Panc1 (cell line): Measurements from ENCODE around the gene TSC2. TPM values are rescaled to one million over a fixed set of nuclear protein-coding genes. Genes with fewer than 3 reads are reported as not detected.

Source experiments
- ATAC-seq: fragments of 200-7000 bp; cut with Tn5 transposase; 2 replicates; pipeline ENCODE4 v1.9.1; 2020; ENCODE audit warnings: mild to moderate bottlenecking, moderate library complexity
- BruUV-seq: library from RNA; stranded (reverse); fragments of 400-500 nt; replicated peaks from 2 replicates; lab custom pipeline; 2021; lab: Mats Ljungman, UMichigan
- CTCF ChIA-PET: fragments of 300-600 bp; sonication (Branson Sonifier 250); formaldehyde crosslinking; loops from one replicate; lab custom pipeline; 2022; ENCODE audit warnings: antibody characterized with exemption; lab: Charles Lee
- POLR2A ChIA-PET: fragments of 300-600 bp; sonication (Branson Sonifier 250); formaldehyde crosslinking; loops from one replicate; lab custom pipeline; 2022; ENCODE audit warnings: antibody characterized with exemption; lab: Charles Lee
- DNase-seq: peaks from one replicate; pipeline ENCODE4 v3.0.0-alpha.2; 2010; ENCODE audit warnings: low read depth, low spot score
- H3K27ac ChIP-seq: 2 replicates; pipeline ENCODE4 v1.5.1; 2011; ENCODE audit warnings: mild to moderate bottlenecking, low read length, inconsistent platforms
- H3K27me3 ChIP-seq: fragments of 200-500 bp; sonication (Bioruptor generic); 2 replicates; pipeline ENCODE4 v1.6.0; 2014; ENCODE audit warnings: low read length, inconsistent platforms; ENCODE audit not compliant: control insufficient read depth, insufficient read depth
- H3K36me3 ChIP-seq: fragments of 200-500 bp; sonication (Bioruptor generic); 2 replicates; pipeline ENCODE4 v1.5.1; 2014; ENCODE audit warnings: inconsistent platforms, mild to moderate bottlenecking, low read length, moderate library complexity; ENCODE audit not compliant: control insufficient read depth, insufficient read depth
- H3K4me1 ChIP-seq: 2 replicates; pipeline ENCODE4 v1.5.1; 2011; ENCODE audit warnings: inconsistent platforms, mild to moderate bottlenecking, low read length, moderate library complexity; ENCODE audit not compliant: control insufficient read depth, insufficient read depth
- H3K4me3 ChIP-seq, 2 experiments: 2 replicates each; pipeline ENCODE4 v1.5.1; 2011 to 2012; ENCODE audit warnings: low read depth in 2 of 2, low read length in 2 of 2, mild to moderate bottlenecking in 2 of 2, inconsistent platforms in 1 of 2, moderate library complexity in 1 of 2
- H3K9me3 ChIP-seq: fragments of 200-500 bp; sonication (Bioruptor generic); 2 replicates; pipeline ENCODE4 v1.5.1; 2014; ENCODE audit warnings: low read depth, mild to moderate bottlenecking, inconsistent platforms, low read length, moderate library complexity; ENCODE audit not compliant: control insufficient read depth, insufficient read depth
- POLR2AphosphoS5 ChIP-seq: IDR thresholded peaks from 2 replicates; pipeline ENCODE4 v1.6.1; 2012; ENCODE audit warnings: mild to moderate bottlenecking, low read depth, low read length, moderate library complexity
- SIN3A ChIP-seq: IDR thresholded peaks from 2 replicates; pipeline ENCODE4 v1.6.1; 2012; ENCODE audit warnings: low read depth, mild to moderate bottlenecking, low read length, moderate library complexity, borderline replicate concordance; ENCODE audit not compliant: insufficient read depth
- TCF7L2 ChIP-seq: IDR thresholded peaks from 2 replicates; pipeline ENCODE4 v1.6.1; 2011; ENCODE audit warnings: mild to moderate bottlenecking, low read depth, low read length, inconsistent platforms
- in situ Hi-C: cut with HindIII; loops from 2 replicates; pipeline ENCODE4 v1.10.0; 2016; ENCODE audit warnings: low sequenced_read_pairs, low pct_unique_long_range_greater_than_20kb
- intact Hi-C: fragments of 100-400 bp; cut with micrococcal nuclease; formaldehyde crosslinking; loops from one replicate; pipeline ENCODE4 v1.10.0; 2022; ENCODE audit not compliant: unreplicated experiment
- total RNA-seq: library from RNA; stranded (reverse); gene quantifications from one replicate; pipeline ENCODE4 v1.2.1, GENCODE V29; 2021; ENCODE audit not compliant: unreplicated experiment
- TF ChIP-seq, protein P1 (sequence below), 2 experiments: IDR thresholded peaks; 2 replicates each; pipeline ENCODE4 v1.6.1; 2011 to 2012; ENCODE audit warnings: low read depth in 2 of 2, control low read depth in 1 of 2, low read length in 1 of 2, mild to moderate bottlenecking in 1 of 2, moderate library complexity in 1 of 2; ENCODE audit not compliant: insufficient read depth in 1 of 2
- TF ChIP-seq, protein P2 (sequence below): fragments of 450-650 bp; IDR thresholded peaks from 2 replicates; pipeline ENCODE4 v1.5.1; 2017; ENCODE audit warnings: mild to moderate bottlenecking

The TSC2 gene
- total RNA-seq, 1 experiment from 2014 or later: 115 TPM

DNA sequence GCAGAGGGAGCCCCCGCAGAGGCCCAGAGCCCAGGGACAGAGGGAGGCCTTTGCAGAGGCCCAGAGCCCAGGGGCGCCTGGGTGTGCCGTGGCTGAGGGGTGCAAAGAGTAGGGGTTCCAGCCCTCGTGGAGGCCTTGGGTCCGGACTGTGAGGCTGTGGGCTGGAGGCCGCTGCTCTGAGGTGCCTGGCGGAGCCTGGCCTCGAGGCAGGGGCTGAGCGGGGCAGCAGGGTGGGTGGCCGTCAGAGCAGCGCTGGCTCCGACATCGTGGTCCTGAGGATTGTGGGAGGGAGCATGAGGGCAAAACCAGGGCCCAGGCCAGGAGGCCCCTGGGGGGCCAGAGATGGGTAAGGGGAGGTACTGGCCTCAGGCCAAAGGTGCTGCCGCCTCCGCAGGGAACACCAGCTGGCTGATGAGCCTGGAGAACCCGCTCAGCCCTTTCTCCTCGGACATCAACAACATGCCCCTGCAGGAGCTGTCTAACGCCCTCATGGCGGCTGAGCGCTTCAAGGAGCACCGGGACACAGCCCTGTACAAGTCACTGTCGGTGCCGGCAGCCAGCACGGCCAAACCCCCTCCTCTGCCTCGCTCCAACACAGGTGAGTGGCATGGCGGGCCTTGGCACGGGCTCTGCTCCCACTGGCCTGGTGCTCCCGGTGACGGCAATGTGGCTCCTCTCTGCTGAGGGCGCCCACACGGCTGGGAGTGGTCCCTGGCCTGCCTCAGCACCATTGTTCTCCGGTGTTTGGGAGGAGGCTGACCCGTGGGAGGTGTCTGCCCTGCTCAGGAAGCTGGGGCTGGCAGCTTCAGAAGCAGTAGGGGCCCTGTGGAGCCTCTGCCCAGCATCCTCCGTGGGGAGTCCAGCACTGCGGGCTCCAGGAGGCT, 33.7 kb downstream of the TSC2 start:
- Histone ChIP-seq H3K4me3 (no peak overlapping the region), H3K9me3 (no peaks in the 10 kb centered on the region), H3K27ac (no peak overlapping the region), H3K27me3 (no peaks in the 10 kb centered on the region), H3K4me1 (0 out of 2 replicates have a peak, but pooled peaks cover 5% of the 10 kb centered on the region), H3K36me3 (no peaks in the 10 kb centered on the region)
- in situ Hi-C loops (no loop called here), intact Hi-C loops (no loop called here)
- no peak for DNase-seq
- no peak for ATAC-seq
- BruUV-seq: no TSS peak
- TF ChIP-seq, protein P1, sequence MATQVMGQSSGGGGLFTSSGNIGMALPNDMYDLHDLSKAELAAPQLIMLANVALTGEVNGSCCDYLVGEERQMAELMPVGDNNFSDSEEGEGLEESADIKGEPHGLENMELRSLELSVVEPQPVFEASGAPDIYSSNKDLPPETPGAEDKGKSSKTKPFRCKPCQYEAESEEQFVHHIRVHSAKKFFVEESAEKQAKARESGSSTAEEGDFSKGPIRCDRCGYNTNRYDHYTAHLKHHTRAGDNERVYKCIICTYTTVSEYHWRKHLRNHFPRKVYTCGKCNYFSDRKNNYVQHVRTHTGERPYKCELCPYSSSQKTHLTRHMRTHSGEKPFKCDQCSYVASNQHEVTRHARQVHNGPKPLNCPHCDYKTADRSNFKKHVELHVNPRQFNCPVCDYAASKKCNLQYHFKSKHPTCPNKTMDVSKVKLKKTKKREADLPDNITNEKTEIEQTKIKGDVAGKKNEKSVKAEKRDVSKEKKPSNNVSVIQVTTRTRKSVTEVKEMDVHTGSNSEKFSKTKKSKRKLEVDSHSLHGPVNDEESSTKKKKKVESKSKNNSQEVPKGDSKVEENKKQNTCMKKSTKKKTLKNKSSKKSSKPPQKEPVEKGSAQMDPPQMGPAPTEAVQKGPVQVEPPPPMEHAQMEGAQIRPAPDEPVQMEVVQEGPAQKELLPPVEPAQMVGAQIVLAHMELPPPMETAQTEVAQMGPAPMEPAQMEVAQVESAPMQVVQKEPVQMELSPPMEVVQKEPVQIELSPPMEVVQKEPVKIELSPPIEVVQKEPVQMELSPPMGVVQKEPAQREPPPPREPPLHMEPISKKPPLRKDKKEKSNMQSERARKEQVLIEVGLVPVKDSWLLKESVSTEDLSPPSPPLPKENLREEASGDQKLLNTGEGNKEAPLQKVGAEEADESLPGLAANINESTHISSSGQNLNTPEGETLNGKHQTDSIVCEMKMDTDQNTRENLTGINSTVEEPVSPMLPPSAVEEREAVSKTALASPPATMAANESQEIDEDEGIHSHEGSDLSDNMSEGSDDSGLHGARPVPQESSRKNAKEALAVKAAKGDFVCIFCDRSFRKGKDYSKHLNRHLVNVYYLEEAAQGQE (IDR thresholded peaks at IDR 0.05; ENCODE audit: insufficient read depth in 1 of 2, low read depth in 2 of 2, low read length in 1 of 2): no peak
- TF ChIP-seq, protein P2, sequence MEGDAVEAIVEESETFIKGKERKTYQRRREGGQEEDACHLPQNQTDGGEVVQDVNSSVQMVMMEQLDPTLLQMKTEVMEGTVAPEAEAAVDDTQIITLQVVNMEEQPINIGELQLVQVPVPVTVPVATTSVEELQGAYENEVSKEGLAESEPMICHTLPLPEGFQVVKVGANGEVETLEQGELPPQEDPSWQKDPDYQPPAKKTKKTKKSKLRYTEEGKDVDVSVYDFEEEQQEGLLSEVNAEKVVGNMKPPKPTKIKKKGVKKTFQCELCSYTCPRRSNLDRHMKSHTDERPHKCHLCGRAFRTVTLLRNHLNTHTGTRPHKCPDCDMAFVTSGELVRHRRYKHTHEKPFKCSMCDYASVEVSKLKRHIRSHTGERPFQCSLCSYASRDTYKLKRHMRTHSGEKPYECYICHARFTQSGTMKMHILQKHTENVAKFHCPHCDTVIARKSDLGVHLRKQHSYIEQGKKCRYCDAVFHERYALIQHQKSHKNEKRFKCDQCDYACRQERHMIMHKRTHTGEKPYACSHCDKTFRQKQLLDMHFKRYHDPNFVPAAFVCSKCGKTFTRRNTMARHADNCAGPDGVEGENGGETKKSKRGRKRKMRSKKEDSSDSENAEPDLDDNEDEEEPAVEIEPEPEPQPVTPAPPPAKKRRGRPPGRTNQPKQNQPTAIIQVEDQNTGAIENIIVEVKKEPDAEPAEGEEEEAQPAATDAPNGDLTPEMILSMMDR: no peak
- TF ChIP-seq POLR2AphosphoS5 (no peak), TCF7L2 (no peak), SIN3A (no peak)
- ChIA-PET POLR2A (no interaction called here), CTCF (interaction anchor here (0.6 kb wide), 2 partner anchors 171 to 309 kb away, joined by 3 to 10 read pairs; partner anchors contain the start of genes EME2 and MRPS34)

DNA sequence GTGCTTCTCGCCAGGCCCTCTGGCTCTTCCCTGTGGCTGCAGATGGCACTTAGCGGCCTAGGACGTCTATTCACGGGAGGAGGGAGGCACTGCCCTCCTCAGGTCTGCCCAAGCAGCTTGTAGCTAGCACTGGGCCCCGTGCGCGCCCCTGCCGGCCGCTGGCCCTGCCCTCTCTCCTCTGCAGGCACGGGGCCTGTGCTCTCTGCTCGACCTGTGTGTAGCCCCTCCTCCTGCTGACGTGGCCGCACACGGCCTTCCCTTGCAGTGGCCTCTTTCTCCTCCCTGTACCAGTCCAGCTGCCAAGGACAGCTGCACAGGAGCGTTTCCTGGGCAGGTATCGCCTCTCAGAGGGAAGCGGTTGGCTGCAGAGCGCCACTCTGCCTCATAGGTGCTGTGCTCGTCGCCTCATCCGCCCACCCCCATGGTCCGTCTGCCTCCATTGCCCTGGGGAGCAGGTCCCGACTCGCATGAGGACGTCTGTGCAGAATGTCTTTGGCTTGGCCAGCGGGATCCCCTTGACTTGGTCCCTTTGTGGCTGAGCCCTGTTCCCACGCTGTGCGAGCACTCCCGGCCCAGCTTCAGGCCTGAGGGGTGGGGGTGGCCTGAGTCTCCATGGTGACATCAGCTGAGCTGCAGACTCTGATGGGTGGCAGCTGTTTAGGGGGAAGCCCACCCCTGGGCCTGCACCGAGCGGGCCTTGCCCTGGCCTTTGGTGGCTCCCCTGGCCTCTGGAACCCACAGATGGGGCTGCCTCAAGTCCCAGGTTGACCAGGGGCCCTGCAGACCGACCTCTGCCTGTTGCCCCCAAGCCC, 34.6 kb downstream of the TSC2 start:
- ChIA-PET POLR2A (no interaction called here), CTCF (no interaction called here)
- H3K4me3 ChIP-seq: no peak overlapping the region
- no peak for DNase-seq
- 0 out of 2 replicates have a peak, but pooled peaks cover 5% of the 10 kb centered on the region for H3K4me1 ChIP-seq
- intact Hi-C loops (no loop called here), in situ Hi-C loops (no loop called here)
- TF ChIP-seq SIN3A: no peak
- TF ChIP-seq, protein P2: no peak
- no peak for TF ChIP-seq TCF7L2
- TF ChIP-seq, protein P1 (IDR thresholded peaks at IDR 0.05; ENCODE audit: insufficient read depth in 1 of 2, low read depth in 2 of 2, low read length in 1 of 2): 0 out of 4 replicates have a peak, but pooled peaks of 1 of the 2 experiments have one; percentile 7
- 0 out of 2 replicates have a peak, but pooled peaks have one; percentile 11 for TF ChIP-seq POLR2AphosphoS5
- ATAC-seq: peak; percentile 13; the same call in 1 of the 2 replicates
- no TSS peak for BruUV-seq
- no peaks in the 10 kb centered on the region for H3K27me3 ChIP-seq
- no peaks in the 10 kb centered on the region for H3K9me3 ChIP-seq
- no peak overlapping the region for H3K27ac ChIP-seq
- H3K36me3 ChIP-seq: no peaks in the 10 kb centered on the region
